Stimulated activated CD8-positive, alpha-beta memory T cell treated with anti-CD3 and anti-CD28 coated beads, Interleukin-12 subunit alpha, Interleukin-12 subunit beta, amount 100 ng/mL, for 4 hours (primary cell): ENCODE data around the gene EIF1AX.
"Not testable (repeated sequence)": the region's sequence is repeated elsewhere in the genome, so short reads cannot be mapped to it uniquely, and the experiment has no call there.

ENCODE experiments used
- DNase-seq: peaks from one replicate; pipeline ENCODE4 v3.0.0-alpha.2; 2020; ENCODE audit warnings: low read depth

EIF1AX gene

DNA sequence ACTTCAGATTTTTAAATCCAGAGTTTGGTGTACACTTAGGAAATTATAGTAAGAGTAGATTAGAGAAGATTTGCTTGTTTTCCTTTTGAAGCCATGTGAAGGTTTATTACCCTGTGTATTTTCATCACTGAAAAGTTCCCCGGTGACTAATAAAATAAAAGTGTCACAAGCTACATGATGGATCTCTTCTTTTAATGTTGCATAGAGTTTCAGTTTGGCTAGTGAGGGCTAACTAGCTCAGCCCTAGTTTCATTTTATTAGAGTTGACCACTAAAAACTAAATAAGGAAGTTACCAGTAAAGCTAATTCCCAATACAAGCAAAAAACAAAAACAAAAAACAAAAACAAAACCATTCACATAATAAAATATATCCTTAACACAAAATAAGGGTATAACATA lies 14.8 kb downstream of the EIF1AX start:
- not testable (repeated sequence) for DNase-seq

DNA sequence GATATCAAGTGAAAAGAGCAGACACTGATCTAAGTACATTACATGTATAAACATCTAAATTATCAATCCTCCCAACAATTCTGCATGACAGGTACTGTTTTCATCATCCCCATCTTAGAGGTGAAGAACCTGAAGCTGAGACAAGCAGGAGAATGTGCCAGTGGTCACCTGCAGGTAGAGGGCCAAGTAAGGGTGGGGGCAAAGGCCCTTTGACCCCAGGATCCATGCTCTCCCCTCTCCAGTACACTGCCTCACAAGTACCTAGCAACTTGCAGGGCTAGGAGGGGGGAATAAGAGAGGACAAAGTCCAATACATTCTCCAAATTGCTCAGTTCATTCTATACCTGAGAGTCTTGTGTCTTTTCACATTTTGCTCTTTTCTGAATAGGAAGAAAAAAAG lies 16.7 kb downstream of the EIF1AX start:
- DNase-seq = no peak

GRCh38 chrX:20118065-20118824 lies 23.4 kb downstream of the EIF1AX start:
- DNase-seq = no peak

- no peak for DNase-seq
These were observed 24.9 kb downstream of the EIF1AX start, which contains the start of gene MAP7D2 for GRCh38 chrX:20116577-20117240. Gene MAP7D2 (minus strand): TSS chrX:20116907. CDS start chrX:20116879, 28 bp downstream.

- no peak for DNase-seq
These were observed 25.5 kb downstream of the EIF1AX start for GRCh38 chrX:20116087-20116576.

- no peak for DNase-seq
These were observed 29.4 kb downstream of the EIF1AX start for GRCh38 chrX:20112022-20112774.

- no peak for DNase-seq
These were observed 30.4 kb downstream of the EIF1AX start for GRCh38 chrX:20111271-20111670.

DNA sequence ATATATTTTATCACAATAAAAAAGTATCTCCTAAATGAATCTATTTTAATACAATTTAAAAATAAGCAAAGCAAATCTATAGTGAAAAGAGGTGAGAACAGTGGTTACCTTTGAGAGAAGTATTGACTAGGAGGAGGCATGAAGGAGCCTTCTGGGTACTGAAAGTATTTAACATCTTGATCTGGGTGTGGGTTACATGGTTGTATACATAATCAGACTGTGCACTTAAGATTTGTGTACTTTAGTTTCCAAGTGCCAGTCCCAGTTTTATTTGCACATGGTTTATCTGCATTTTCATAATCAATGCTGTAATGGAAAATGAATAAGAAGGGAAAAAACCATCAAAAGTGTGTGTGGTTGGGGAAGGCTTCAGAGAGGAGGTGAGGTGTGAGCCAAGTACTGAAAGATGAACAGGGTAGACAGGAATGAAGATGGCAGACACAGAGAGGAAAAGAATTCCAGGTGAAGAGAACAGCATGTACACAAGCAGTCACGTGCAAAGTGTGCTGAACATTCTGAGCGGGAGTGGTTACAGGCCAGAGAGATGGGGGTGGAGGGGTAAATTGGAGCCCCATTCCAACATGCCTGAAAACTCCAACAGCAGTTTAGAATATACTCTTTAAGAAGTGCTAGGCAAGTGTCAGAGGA lies 39.6 kb downstream of the EIF1AX start:
- DNase-seq = no peak

DNA sequence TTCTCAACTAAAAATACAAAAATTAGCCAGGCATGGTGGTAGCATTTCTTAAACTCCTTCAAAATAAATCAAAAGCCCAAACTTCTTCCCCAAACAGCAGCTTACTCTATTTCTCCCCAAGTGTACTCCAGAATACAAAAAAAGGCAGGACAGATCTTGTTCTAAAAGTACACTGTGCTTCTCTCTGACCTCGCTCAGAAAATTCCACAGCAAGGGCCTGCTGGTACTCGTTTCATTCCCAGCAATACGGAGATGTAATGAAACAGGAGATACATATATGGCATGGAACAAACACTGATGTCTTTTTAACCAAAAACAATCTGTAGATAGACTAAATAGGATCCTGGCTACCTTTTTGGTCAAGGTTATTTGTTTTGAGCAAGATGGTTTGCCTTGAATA lies 50.1 kb downstream of the EIF1AX start:
- DNase-seq = no peak

DNA sequence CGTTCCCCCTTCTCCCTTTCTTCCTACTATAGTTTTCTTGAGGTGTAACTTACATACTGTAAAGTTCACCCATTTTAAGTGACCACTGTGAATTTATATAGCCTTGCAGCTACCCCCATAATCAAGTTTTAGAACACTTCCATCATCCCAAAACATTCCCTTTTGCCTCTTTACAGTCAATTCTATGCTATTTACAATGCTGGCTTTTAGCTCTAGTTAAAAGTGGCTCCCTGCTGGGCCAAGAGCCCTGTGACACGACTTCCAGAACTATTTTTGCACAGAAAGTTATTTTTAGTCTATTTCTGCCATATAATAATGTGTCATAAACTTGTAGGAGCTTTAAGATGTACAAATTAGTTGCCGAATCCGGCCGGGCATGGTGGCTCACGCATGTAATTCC lies 51.8 kb downstream of the EIF1AX start:
- DNase-seq = no peak

DNA sequence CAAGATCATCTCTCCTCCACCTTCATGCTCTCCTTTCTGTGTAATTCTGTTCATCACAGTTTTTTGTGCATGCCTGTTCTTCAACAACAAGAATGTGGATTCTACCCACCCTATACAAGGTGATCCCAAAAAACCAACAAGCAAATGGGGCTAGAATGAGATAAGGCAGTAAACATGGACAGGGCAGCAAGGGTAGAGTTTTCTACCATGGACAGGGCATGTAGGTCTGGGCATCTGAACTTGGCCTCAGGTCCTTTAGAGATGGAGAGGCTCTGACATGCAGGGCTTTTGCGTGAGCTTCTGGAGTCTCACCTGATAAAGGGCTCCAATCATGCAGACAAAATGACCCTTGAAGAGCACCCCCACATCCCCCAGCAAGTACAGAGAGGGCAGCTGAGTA lies 61.4 kb downstream of the EIF1AX start:
- no peak for DNase-seq
